ENCODE measurements around the gene HTR3B. TPM values are rescaled to one million over a fixed set of nuclear protein-coding genes. Genes with fewer than 3 reads are reported as not detected.

Gene HTR3B
- total RNA-seq, 2 donors from 2014 or later, result not detected

DNA sequence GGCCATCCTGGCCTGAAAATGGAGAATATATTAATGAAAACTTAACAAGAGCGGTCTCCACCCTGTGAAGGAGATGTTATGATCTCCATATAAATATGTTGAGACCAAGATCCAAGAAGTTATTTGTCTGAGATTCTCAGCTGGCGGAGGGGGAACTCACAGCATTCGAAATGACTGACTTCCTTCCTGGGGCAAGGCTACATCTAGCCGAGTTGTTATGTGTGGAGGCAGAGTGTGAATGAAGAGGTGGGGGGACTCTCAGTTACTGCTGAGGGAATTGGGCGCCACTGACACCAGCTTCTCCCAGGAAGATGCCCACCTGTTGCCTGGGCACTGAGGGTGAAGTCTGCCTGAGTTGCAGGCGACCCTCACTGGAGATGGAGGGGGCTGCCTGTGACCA is 76.2 kb downstream of the HTR3B start:
- Histone ChIP-seq H3K9me3 (no peaks in the 10 kb centered on the region), H3K27ac (no peak overlapping the region), H3K4me1 (ENCODE audit: control insufficient read depth in 1 of 2, low read depth in 2 of 2) (no peaks in the 10 kb centered on the region), H3K36me3 (no peaks in the 10 kb centered on the region), H3K27me3 (replicated peaks; ENCODE audit: insufficient read depth) (no peaks in the 10 kb centered on the region), H3K4me3 (no peak overlapping the region)
- TF ChIP-seq, protein P1, sequence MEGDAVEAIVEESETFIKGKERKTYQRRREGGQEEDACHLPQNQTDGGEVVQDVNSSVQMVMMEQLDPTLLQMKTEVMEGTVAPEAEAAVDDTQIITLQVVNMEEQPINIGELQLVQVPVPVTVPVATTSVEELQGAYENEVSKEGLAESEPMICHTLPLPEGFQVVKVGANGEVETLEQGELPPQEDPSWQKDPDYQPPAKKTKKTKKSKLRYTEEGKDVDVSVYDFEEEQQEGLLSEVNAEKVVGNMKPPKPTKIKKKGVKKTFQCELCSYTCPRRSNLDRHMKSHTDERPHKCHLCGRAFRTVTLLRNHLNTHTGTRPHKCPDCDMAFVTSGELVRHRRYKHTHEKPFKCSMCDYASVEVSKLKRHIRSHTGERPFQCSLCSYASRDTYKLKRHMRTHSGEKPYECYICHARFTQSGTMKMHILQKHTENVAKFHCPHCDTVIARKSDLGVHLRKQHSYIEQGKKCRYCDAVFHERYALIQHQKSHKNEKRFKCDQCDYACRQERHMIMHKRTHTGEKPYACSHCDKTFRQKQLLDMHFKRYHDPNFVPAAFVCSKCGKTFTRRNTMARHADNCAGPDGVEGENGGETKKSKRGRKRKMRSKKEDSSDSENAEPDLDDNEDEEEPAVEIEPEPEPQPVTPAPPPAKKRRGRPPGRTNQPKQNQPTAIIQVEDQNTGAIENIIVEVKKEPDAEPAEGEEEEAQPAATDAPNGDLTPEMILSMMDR (IDR thresholded peaks at IDR 0.05), result no peak
- ATAC-seq (ENCODE audit: insufficient number of reproducible peaks, low FRiP score, low read depth) (no peak), DNase-seq (ENCODE audit: low spot score) (no peak)

DNA sequence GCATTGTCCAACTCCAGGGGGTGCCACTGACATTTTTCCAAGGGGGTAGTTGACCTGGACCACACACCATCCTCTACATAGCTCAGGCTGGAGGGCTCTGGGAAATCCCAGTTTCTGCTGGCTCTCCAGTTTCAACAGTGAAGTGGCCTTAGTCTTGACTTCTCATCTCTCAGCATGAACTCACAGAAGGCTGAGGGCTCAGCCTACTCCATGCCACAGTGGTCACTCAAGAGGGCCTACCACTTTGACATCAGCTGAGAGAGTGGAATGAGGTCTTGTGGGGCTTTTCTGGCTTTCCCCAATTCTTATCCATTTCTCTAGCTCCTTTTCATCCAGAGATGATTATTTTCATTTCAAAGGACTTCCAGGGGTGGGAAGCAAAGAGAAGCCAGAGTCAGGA is 77.7 kb downstream of the HTR3B start:
- no peak overlapping the region for H3K4me3 ChIP-seq
- no peaks in the 10 kb centered on the region for H3K4me1 ChIP-seq (ENCODE audit: control insufficient read depth in 1 of 2, low read depth in 2 of 2)
- no peaks in the 10 kb centered on the region for H3K9me3 ChIP-seq
- no peak for DNase-seq (ENCODE audit: low spot score)
- no peak for ATAC-seq (ENCODE audit: insufficient number of reproducible peaks, low FRiP score, low read depth)
- H3K27me3 ChIP-seq (replicated peaks; ENCODE audit: insufficient read depth), result no peaks in the 10 kb centered on the region
- no peaks in the 10 kb centered on the region for H3K36me3 ChIP-seq
- TF ChIP-seq, protein P1 (IDR thresholded peaks at IDR 0.05), result no peak
- no peak overlapping the region for H3K27ac ChIP-seq

DNA sequence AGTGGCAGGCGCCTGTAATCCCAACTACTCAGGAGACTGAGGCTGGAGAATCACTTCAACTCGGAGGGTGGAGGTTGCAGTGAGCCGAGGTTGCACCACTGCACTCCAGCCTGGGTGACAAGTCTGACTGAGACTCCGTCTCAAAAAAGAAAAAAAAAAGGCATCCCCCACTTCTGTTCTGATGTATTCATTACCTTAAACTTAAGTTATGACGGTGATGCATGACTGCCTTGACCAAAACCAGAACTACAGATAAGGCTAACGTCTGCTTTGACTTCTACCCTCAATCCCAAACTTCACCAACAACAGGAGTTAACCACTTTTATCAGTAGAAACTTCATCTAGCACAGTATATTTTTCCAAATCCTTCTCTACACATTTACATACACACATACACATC is 80.2 kb downstream of the HTR3B start:
- no peak overlapping the region for H3K4me3 ChIP-seq
- no peaks in the 10 kb centered on the region for H3K4me1 ChIP-seq (ENCODE audit: control insufficient read depth in 1 of 2, low read depth in 2 of 2)
- TF ChIP-seq, protein P1 (IDR thresholded peaks at IDR 0.05), result no peak
- H3K36me3 ChIP-seq, result no peaks in the 10 kb centered on the region
- no peak overlapping the region for H3K27ac ChIP-seq
- no peak for DNase-seq (ENCODE audit: low spot score)
- ATAC-seq (ENCODE audit: insufficient number of reproducible peaks, low FRiP score, low read depth), result no peak
- H3K9me3 ChIP-seq, result no peaks in the 10 kb centered on the region
- H3K27me3 ChIP-seq (replicated peaks; ENCODE audit: insufficient read depth), result no peaks in the 10 kb centered on the region

DNA sequence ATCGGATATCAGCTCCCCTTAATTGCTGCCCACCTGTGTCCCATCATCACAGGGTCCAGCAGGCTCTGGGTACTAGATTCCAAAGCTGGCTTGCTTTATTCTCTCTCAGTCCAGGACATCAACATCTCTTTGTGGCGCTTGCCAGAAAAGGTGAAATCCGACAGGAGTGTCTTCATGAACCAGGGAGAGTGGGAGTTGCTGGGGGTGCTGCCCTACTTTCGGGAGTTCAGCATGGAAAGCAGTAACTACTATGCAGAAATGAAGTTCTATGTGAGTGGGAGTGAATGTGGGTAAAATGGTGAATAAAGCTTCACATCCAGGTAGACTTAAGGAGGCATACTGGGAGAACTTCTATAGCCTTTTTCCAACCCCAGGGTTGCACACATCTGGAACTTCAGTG is 81.3 kb downstream of the HTR3B start:
- no peak for ATAC-seq (ENCODE audit: insufficient number of reproducible peaks, low FRiP score, low read depth)
- Histone ChIP-seq H3K9me3 (no peaks in the 10 kb centered on the region), H3K4me3 (no peak overlapping the region), H3K36me3 (no peaks in the 10 kb centered on the region), H3K27me3 (replicated peaks; ENCODE audit: insufficient read depth) (no peaks in the 10 kb centered on the region), H3K4me1 (ENCODE audit: control insufficient read depth in 1 of 2, low read depth in 2 of 2) (no peaks in the 10 kb centered on the region), H3K27ac (no peak overlapping the region)
- TF ChIP-seq, protein P1 (IDR thresholded peaks at IDR 0.05), result no peak
- DNase-seq (ENCODE audit: low spot score), result no peak

DNA sequence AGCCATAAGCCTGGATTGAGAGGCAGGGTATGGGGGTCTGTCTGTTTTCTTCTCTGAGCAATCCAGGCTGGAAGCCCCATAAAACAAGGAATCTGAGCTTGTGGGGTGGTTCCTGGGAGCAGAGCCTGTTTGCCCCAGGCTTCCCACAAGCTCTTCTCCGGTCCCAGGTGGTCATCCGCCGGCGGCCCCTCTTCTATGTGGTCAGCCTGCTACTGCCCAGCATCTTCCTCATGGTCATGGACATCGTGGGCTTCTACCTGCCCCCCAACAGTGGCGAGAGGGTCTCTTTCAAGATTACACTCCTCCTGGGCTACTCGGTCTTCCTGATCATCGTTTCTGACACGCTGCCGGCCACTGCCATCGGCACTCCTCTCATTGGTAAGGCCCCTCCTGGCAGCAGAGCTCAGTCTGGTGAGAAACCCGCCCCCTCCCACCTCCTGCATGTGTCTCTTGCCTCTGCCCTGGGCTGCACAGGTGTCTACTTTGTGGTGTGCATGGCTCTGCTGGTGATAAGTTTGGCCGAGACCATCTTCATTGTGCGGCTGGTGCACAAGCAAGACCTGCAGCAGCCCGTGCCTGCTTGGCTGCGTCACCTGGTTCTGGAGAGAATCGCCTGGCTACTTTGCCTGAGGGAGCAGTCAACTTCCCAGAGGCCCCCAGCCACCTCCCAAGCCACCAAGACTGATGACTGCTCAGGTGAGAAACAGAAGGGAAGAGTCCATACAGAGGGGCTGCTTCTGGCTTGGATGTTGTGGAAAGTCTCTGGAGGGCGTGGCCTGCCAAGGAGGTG is 82.0 kb downstream of the HTR3B start:
- TF ChIP-seq, protein P1 (IDR thresholded peaks at IDR 0.05), result no peak
- no peak for DNase-seq (ENCODE audit: low spot score)
- H3K9me3 ChIP-seq, result no peaks in the 10 kb centered on the region
- no peak for ATAC-seq (ENCODE audit: insufficient number of reproducible peaks, low FRiP score, low read depth)
- H3K4me1 ChIP-seq (ENCODE audit: control insufficient read depth in 1 of 2, low read depth in 2 of 2), result no peaks in the 10 kb centered on the region
- H3K27ac ChIP-seq, result no peak overlapping the region
- no peaks in the 10 kb centered on the region for H3K27me3 ChIP-seq (replicated peaks; ENCODE audit: insufficient read depth)
- no peak overlapping the region for H3K4me3 ChIP-seq
- no peaks in the 10 kb centered on the region for H3K36me3 ChIP-seq
